ENCODE results near the gene NIPAL4.

NIPAL4 gene

DNA sequence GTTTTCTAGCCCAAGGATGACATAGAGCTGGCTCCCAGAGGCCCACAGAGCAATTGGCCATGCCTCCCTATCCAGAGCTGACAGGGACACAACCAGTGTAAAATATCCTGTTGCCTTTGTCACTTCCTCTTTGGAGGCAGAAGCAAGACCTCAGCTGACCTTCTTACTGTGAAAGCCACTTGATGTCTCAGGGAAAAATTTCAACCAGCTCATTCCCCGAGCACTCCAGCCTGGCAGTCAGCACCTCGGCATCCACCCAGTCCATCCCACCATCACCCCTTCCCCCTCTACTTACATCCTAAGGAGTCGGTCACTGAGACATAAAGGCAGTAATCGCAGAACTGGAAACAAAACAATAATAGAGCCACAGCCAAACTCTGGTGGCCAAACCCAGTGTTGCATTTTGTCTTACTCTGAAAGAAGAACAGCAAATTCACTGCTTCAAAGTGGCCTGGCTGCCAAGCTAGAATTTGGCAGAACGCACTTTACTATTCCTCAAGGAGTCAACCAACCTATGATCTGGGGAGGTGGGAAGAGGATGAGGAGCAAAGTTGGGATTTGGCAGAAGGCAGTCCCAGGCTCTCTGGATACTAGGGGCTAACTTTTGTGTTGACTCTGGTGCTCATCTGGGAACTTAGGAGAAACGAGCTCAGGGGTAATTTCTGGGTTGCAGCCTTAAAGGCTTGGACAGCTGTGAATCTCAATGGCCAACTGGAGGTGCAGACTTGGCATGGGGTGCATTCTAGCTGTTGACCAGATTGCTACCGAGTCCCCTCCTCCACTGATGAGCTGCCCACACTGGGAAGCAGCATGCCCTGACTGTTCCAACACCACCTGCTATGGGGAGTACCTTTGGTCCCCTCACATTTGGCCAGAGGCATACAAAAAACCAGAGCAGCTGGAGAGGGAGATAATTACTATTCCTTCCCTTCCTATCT lies 13.6 kb downstream of the NIPAL4 start:
- Histone ChIP-seq H3K4me1 (ENCODE audit: control insufficient read depth, insufficient read depth, low read length, poor library complexity, severe bottlenecking) (no peaks in the 10 kb centered on the region), H3K36me3 (ENCODE audit: control insufficient read depth, insufficient read depth, low read length) (peaks cover 16% of the 10 kb centered on the region)
- DNase-seq: no peak

DNA sequence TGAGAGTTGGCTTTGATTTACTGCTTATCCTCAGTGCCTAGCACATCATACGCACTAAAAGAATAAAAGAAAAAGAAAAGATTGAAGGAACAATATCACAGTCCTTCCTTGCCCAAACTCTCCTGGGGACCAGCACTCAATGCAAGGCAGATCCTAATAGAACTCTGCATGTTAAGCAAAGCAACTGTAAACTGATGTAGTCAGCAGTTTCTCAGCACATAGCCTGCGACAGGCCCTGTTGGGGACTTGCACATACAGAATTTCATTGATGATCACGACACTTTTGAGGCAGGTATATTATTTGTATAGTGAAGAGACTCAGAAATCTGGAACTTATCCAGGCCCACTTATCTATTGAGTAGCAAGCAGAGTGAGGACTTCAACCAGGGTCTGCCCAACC lies 15.4 kb downstream of the NIPAL4 start:
- Histone ChIP-seq H3K36me3 (ENCODE audit: control insufficient read depth, insufficient read depth, low read length) (peaks cover 21% of the 10 kb centered on the region), H3K27ac (ENCODE audit: insufficient read depth, low read length, poor library complexity, severe bottlenecking) (no peak overlapping the region), H3K4me1 (ENCODE audit: control insufficient read depth, insufficient read depth, low read length, poor library complexity, severe bottlenecking) (no peaks in the 10 kb centered on the region), H3K9me3 (ENCODE audit: control insufficient read depth, low read length) (no peaks in the 10 kb centered on the region), H3K27me3 (replicated peaks; ENCODE audit: control insufficient read depth, insufficient read depth, low read length, poor library complexity, severe bottlenecking) (no peaks in the 10 kb centered on the region), H3K4me3 (ENCODE audit: insufficient read depth, low read depth, low read length, poor library complexity, severe bottlenecking) (no peak overlapping the region)
- no peak for DNase-seq

More for the DNA sequence above, 13.6 kb downstream of the NIPAL4 start:
- no peak overlapping the region for H3K4me3 ChIP-seq (ENCODE audit: insufficient read depth, low read depth, low read length, poor library complexity, severe bottlenecking)
- H3K9me3 ChIP-seq (ENCODE audit: control insufficient read depth, low read length): no peaks in the 10 kb centered on the region
- no peaks in the 10 kb centered on the region for H3K27me3 ChIP-seq (replicated peaks; ENCODE audit: control insufficient read depth, insufficient read depth, low read length, poor library complexity, severe bottlenecking)
- H3K27ac ChIP-seq (ENCODE audit: insufficient read depth, low read length, poor library complexity, severe bottlenecking): no peak overlapping the region

DNA sequence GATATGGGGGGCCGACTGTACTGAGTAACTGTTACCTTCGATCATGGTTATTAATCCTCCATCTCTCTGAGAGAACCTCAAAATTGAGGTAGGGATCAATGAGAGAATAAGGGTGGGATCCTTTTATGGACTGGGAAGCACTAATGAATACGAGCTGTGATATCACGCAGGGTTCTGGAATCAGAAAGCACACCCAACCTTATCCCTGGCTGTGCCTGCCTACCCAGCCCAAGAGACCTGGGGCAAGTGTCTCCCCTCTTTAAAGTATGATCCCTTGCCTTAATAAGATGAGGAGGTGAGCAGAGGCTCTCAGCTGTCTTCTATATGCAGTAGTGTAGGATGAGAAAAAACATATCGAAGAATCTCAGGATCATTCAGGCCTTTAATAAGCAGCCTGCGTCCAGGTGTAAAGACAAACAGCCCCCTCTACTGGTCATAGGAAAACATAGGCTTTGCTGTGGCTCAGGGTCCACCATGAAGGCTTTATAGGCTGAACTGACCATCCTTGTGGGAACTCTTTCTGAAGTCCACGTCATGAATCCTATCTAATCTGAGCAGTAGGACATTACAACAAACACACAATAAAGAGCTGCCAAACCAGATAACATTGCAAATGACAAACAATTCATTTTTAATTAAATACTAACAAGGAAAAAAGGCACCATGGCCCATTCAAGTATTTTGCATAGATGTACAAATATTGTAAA lies 16.8 kb downstream of the NIPAL4 start:
- Histone ChIP-seq H3K9me3 (ENCODE audit: control insufficient read depth, low read length) (no peaks in the 10 kb centered on the region), H3K27me3 (replicated peaks; ENCODE audit: control insufficient read depth, insufficient read depth, low read length, poor library complexity, severe bottlenecking) (no peaks in the 10 kb centered on the region), H3K4me3 (ENCODE audit: insufficient read depth, low read depth, low read length, poor library complexity, severe bottlenecking) (no peak overlapping the region), H3K36me3 (ENCODE audit: control insufficient read depth, insufficient read depth, low read length) (peaks cover 32% of the 10 kb centered on the region), H3K4me1 (ENCODE audit: control insufficient read depth, insufficient read depth, low read length, poor library complexity, severe bottlenecking) (peaks cover 10% of the 10 kb centered on the region), H3K27ac (ENCODE audit: insufficient read depth, low read length, poor library complexity, severe bottlenecking) (no peak overlapping the region)
- no peak for DNase-seq

DNA sequence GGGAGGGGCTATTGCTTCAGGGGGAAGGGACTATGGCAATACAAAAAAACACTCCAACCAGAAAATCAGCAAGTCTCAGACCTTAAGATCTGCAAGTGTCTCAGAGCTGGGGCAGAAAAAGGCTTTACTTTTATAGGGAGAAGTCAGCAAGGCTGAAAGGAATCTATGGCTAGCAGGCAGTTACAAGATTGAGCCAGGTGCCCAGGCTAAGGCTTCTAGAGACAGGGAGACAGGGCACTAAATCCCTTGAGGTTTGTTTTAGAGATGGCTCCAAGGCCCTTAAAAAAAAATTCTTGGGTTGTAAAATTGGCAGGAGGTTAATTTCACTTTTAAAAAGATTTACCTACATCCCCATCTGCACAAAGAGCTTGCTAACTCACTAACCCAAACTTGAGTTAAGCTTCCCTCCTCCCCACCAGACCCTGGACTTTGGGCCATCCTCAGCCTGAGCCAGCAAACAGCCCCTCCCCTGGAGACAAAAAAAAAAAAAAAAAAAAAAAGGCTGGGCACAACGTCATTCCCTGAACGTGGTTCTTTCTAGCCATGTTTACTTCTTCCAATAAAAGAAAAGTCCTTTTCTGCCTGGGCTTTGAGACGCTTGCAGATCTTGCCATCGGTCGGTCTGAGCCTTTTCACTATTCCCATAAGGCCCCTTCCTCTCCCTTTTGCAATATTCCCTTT lies 17.9 kb downstream of the NIPAL4 start:
- Histone ChIP-seq H3K27me3 (replicated peaks; ENCODE audit: control insufficient read depth, insufficient read depth, low read length, poor library complexity, severe bottlenecking) (no peaks in the 10 kb centered on the region), H3K4me1 (ENCODE audit: control insufficient read depth, insufficient read depth, low read length, poor library complexity, severe bottlenecking) (peaks cover 10% of the 10 kb centered on the region), H3K27ac (ENCODE audit: insufficient read depth, low read length, poor library complexity, severe bottlenecking) (no peak overlapping the region), H3K4me3 (ENCODE audit: insufficient read depth, low read depth, low read length, poor library complexity, severe bottlenecking) (no peak overlapping the region), H3K36me3 (ENCODE audit: control insufficient read depth, insufficient read depth, low read length) (peaks cover 34% of the 10 kb centered on the region), H3K9me3 (ENCODE audit: control insufficient read depth, low read length) (no peaks in the 10 kb centered on the region)
- no peak for DNase-seq

DNA sequence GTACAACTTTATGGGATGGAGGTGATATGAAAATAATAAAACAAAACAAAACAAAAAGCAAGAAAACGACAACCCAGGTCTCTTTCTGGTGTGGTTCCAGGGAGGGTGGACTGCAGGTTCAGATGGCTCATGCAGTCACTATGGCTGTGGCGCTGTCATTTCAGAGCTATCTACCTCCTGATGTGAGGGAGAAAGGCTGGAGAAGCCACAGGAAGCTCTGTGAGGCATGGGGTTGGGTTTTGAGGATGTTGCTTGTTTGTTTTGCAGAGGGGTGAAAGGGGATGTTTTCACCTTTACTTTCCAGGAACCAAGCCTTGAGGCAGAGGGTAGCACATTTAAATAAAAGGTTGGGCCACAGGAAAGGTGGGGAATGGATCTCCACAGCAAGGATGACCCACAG lies 18.7 kb downstream of the NIPAL4 start:
- DNase-seq: no peak
- Histone ChIP-seq H3K4me3 (ENCODE audit: insufficient read depth, low read depth, low read length, poor library complexity, severe bottlenecking) (no peak overlapping the region), H3K36me3 (ENCODE audit: control insufficient read depth, insufficient read depth, low read length) (peaks cover 42% of the 10 kb centered on the region)

DNA sequence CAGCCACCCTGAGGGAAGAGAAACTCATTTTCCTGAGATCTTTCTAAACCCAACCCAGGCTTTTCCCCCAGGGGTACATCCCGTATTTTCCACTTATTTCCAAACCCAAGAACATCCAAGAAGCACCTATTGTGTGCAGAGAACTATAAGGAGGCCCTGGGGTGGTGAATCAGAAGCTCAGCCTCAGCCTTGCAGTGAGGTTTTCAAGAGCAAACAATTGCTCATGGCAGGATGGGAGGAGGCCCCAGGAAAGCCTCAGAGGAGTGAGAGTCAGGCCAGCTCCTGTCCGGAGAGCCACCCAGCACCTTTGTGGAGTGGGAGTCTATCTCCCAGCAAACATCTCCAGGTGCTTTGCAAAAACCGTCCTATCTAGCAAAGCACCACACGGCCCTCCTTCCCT lies 19.2 kb downstream of the NIPAL4 start:
- peaks cover 10% of the 10 kb centered on the region for H3K4me1 ChIP-seq (ENCODE audit: control insufficient read depth, insufficient read depth, low read length, poor library complexity, severe bottlenecking)
- no peak overlapping the region for H3K4me3 ChIP-seq (ENCODE audit: insufficient read depth, low read depth, low read length, poor library complexity, severe bottlenecking)
- DNase-seq: no peak
- peaks cover 45% of the 10 kb centered on the region for H3K36me3 ChIP-seq (ENCODE audit: control insufficient read depth, insufficient read depth, low read length)
- no peak overlapping the region for H3K27ac ChIP-seq (ENCODE audit: insufficient read depth, low read length, poor library complexity, severe bottlenecking)
- no peaks in the 10 kb centered on the region for H3K9me3 ChIP-seq (ENCODE audit: control insufficient read depth, low read length)
- no peaks in the 10 kb centered on the region for H3K27me3 ChIP-seq (replicated peaks; ENCODE audit: control insufficient read depth, insufficient read depth, low read length, poor library complexity, severe bottlenecking)

More for the DNA sequence above, 18.7 kb downstream of the NIPAL4 start:
- Histone ChIP-seq H3K27ac (ENCODE audit: insufficient read depth, low read length, poor library complexity, severe bottlenecking) (no peak overlapping the region), H3K27me3 (replicated peaks; ENCODE audit: control insufficient read depth, insufficient read depth, low read length, poor library complexity, severe bottlenecking) (no peaks in the 10 kb centered on the region), H3K9me3 (ENCODE audit: control insufficient read depth, low read length) (no peaks in the 10 kb centered on the region), H3K4me1 (ENCODE audit: control insufficient read depth, insufficient read depth, low read length, poor library complexity, severe bottlenecking) (peaks cover 10% of the 10 kb centered on the region)

DNA sequence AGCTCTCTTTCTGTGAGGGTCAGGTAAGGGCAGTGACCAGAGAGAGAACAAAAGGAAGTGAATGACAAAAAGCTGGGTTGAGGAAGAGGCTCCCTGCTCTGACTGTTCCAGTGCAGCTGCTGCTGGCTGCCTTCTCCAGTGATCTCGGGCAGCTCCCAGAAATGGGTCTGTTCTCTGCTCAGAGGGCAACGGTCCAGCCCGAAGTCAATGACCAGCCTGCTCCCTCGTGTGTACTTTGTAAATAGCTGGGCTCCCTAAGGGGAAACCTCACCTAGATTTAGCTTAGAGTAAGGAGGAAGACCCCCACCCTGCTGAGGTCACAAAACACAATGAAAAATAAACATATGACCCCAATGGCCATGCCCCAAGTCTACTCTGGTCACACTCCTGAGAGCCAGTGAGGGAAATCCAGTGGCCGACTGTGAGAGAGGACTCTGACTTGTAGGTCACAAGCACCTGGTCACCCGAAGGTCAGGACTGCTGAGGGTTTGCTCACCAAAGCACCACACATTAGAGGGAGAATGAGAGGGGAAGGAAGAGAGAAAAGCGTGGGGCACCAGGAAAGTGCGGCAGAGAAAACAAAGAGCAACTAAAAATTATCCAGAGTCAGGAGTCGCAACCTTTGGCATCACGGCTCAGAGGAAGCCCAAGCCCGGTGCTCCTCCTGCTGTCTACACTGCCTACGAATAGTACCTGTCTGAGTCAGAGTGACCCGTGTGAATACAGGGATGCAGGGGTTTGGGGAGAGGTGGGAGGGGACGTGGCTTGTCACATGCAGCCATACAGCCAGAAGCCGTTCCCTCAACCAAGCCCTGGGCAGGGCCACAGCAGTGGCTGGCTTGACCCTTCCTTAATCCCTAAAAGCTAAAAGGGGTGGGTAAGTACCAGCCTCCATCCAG lies 19.8 kb downstream of the NIPAL4 start:
- no peaks in the 10 kb centered on the region for H3K9me3 ChIP-seq (ENCODE audit: control insufficient read depth, low read length)
- H3K27me3 ChIP-seq (replicated peaks; ENCODE audit: control insufficient read depth, insufficient read depth, low read length, poor library complexity, severe bottlenecking): no peaks in the 10 kb centered on the region
- peaks cover 10% of the 10 kb centered on the region for H3K4me1 ChIP-seq (ENCODE audit: control insufficient read depth, insufficient read depth, low read length, poor library complexity, severe bottlenecking)
- H3K27ac ChIP-seq (ENCODE audit: insufficient read depth, low read length, poor library complexity, severe bottlenecking): no peak overlapping the region
- H3K4me3 ChIP-seq (ENCODE audit: insufficient read depth, low read depth, low read length, poor library complexity, severe bottlenecking): no peak overlapping the region
- DNase-seq: no peak
- peaks cover 47% of the 10 kb centered on the region for H3K36me3 ChIP-seq (ENCODE audit: control insufficient read depth, insufficient read depth, low read length)

DNA sequence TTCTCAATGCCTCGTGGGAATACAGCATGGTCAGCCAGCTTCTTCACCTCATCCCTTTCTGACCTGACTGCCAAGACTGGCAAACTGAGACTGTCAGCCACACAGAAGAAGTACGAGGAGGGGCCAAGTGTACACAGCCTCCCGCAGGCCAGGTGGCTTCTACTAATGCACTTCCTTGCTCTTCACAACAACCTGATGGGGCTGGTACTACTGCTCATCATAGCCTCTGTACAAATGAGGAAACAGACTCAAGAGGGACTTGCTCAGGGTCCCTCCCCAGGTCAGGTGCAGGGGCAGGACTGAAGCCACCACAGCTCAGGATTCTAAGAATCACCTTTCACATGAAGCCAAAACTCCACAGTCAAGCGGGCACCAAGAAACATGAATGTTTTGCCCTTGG lies 21.3 kb downstream of the NIPAL4 start:
- Histone ChIP-seq H3K27ac (ENCODE audit: insufficient read depth, low read length, poor library complexity, severe bottlenecking) (no peak overlapping the region), H3K4me1 (ENCODE audit: control insufficient read depth, insufficient read depth, low read length, poor library complexity, severe bottlenecking) (peaks cover 10% of the 10 kb centered on the region), H3K9me3 (ENCODE audit: control insufficient read depth, low read length) (no peaks in the 10 kb centered on the region), H3K27me3 (replicated peaks; ENCODE audit: control insufficient read depth, insufficient read depth, low read length, poor library complexity, severe bottlenecking) (no peaks in the 10 kb centered on the region), H3K36me3 (ENCODE audit: control insufficient read depth, insufficient read depth, low read length) (peaks cover 60% of the 10 kb centered on the region), H3K4me3 (ENCODE audit: insufficient read depth, low read depth, low read length, poor library complexity, severe bottlenecking) (no peak overlapping the region)
- no peak for DNase-seq

DNA sequence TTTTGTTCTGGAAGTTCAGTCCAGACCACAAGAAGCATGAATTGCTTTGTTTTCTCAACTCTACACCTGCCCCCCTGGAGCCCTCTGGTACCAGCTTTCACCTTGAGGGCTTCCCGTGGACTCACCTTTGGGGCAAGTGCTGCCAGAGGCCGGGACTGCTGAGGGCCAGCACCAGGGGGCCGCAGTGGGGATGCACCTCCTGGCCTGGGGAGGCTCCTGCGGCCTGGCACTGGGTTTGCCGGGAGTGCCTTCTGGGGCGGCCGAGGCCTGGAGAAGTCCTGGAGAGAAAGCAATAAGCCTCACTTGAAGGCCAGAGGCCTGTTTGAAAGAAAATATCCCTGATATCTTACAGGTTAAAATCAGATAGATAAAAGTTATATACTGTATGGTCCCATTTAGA lies 21.7 kb downstream of the NIPAL4 start:
- H3K4me3 ChIP-seq (ENCODE audit: insufficient read depth, low read depth, low read length, poor library complexity, severe bottlenecking): no peak overlapping the region
- H3K27me3 ChIP-seq (replicated peaks; ENCODE audit: control insufficient read depth, insufficient read depth, low read length, poor library complexity, severe bottlenecking): no peaks in the 10 kb centered on the region
- no peak overlapping the region for H3K27ac ChIP-seq (ENCODE audit: insufficient read depth, low read length, poor library complexity, severe bottlenecking)
- no peaks in the 10 kb centered on the region for H3K9me3 ChIP-seq (ENCODE audit: control insufficient read depth, low read length)
- peaks cover 10% of the 10 kb centered on the region for H3K4me1 ChIP-seq (ENCODE audit: control insufficient read depth, insufficient read depth, low read length, poor library complexity, severe bottlenecking)
- peaks cover 62% of the 10 kb centered on the region for H3K36me3 ChIP-seq (ENCODE audit: control insufficient read depth, insufficient read depth, low read length)
- no peak for DNase-seq

Measured in effector memory CD4-positive, alpha-beta T cell (primary cell).